EH (cell line): ENCODE measurements around the gene MIDN.
"Not testable (repeated sequence)": the region's sequence is repeated elsewhere in the genome, so short reads cannot be mapped to it uniquely, and the experiment has no call there.

ENCODE experiments used
- DNase-seq: peaks from one replicate; pipeline ENCODE4 v3.0.0-alpha.2; 2015; ENCODE audit warnings: low read depth

MIDN gene

GRCh38 chr19:1295169-1296012 is 47.0 kb downstream of the MIDN start:
- DNase-seq = no peak

GRCh38 chr19:1296078-1296477 is 47.7 kb downstream of the MIDN start:
- no peak for DNase-seq

GRCh38 chr19:1296575-1297271 is 48.3 kb downstream of the MIDN start:
- no peak for DNase-seq

GRCh38 chr19:1298235-1298634 is 49.9 kb downstream of the MIDN start:
- no peak for DNase-seq

- DNase-seq = no peak
Measured at GRCh38 chr19:1299801-1300200, 51.4 kb downstream of the MIDN start.

- no peak for DNase-seq
Measured at GRCh38 chr19:1300744-1301490, 52.5 kb downstream of the MIDN start.

GRCh38 chr19:1302533-1303239 is 54.3 kb downstream of the MIDN start:
- DNase-seq = no peak

- DNase-seq = no peak
Measured at GRCh38 chr19:1304197-1304924, 56.0 kb downstream of the MIDN start.

- not testable (repeated sequence) for DNase-seq
Measured at GRCh38 chr19:1305354-1305753, 57.0 kb downstream of the MIDN start.

GRCh38 chr19:1307320-1307719 is 58.9 kb downstream of the MIDN start:
- DNase-seq = no peak

GRCh38 chr19:1307755-1308303 is 59.4 kb downstream of the MIDN start:
- no peak for DNase-seq

- no peak for DNase-seq
Measured at GRCh38 chr19:1308718-1309117, 60.3 kb downstream of the MIDN start.
